Upper lobe of right lung (tissue), 1 donor: Measurements from ENCODE around the gene COL1A1. TPM values are rescaled to one million over a fixed set of nuclear protein-coding genes. Genes with fewer than 3 reads are reported as not detected.

Experiments
- ATAC-seq: fragments of 200-7000 bp; cut with Tn5 transposase; one replicate; pipeline ENCODE4 v1.9.1; 2020; ENCODE audit warnings: mild to moderate bottlenecking, moderate library complexity
- DNase-seq: peaks from one replicate; pipeline ENCODE4 v3.0.0-alpha.2; 2020
- H3K27ac ChIP-seq: fragments of 200-600 bp; one replicate; pipeline ENCODE4 v1.8.0; 2022
- H3K27me3 ChIP-seq: fragments of 200-600 bp; one replicate; pipeline ENCODE4 v1.8.0; 2022; ENCODE audit warnings: mild to moderate bottlenecking
- H3K36me3 ChIP-seq: fragments of 200-600 bp; one replicate; pipeline ENCODE4 v1.8.0; 2022
- H3K4me1 ChIP-seq: fragments of 200-600 bp; one replicate; pipeline ENCODE4 v1.8.0; 2022
- H3K4me3 ChIP-seq: fragments of 200-600 bp; one replicate; pipeline ENCODE4 v1.8.0; 2022; ENCODE audit warnings: mild to moderate bottlenecking
- H3K9me3 ChIP-seq: fragments of 200-600 bp; one replicate; pipeline ENCODE4 v1.8.0; 2022
- intact Hi-C: fragments of 100-400 bp; cut with DNase I; formaldehyde crosslinking; loops from one replicate; pipeline ENCODE4 v1.11.0; 2022
- total RNA-seq: library from RNA; stranded (reverse); fragmentation: NEBNext Ultra II Directional; extraction: Animal tissue kit (Norgen Biotek cat#: 25700); gene quantifications from one replicate; pipeline ENCODE4 v1.2.1, GENCODE V29; 2021
- TF ChIP-seq, protein P1 (sequence below): fragments of 200-600 bp; IDR thresholded peaks from one replicate; pipeline ENCODE4 v1.8.0; 2022; ENCODE audit warnings: antibody characterized with exemption
- donor health status: DM: no; HTN: yes; CAD: no; lungs with severe emphysema.

COL1A1 gene
- total RNA-seq, 1 donor from 2014 or later: 154 TPM

- DNase-seq (peak; percentile 86), ATAC-seq (peak; percentile 40)
- Histone ChIP-seq H3K4me3 (peak overlapping the region; percentile 84), H3K27me3 (no peaks in the 10 kb centered on the region), H3K36me3 (peaks cover 7% of the 10 kb centered on the region), H3K27ac (peak overlapping the region; percentile 82), H3K4me1 (peaks cover 48% of the 10 kb centered on the region), H3K9me3 (no peaks in the 10 kb centered on the region)
- intact Hi-C loops: no loop called here
- TF ChIP-seq, protein P1, sequence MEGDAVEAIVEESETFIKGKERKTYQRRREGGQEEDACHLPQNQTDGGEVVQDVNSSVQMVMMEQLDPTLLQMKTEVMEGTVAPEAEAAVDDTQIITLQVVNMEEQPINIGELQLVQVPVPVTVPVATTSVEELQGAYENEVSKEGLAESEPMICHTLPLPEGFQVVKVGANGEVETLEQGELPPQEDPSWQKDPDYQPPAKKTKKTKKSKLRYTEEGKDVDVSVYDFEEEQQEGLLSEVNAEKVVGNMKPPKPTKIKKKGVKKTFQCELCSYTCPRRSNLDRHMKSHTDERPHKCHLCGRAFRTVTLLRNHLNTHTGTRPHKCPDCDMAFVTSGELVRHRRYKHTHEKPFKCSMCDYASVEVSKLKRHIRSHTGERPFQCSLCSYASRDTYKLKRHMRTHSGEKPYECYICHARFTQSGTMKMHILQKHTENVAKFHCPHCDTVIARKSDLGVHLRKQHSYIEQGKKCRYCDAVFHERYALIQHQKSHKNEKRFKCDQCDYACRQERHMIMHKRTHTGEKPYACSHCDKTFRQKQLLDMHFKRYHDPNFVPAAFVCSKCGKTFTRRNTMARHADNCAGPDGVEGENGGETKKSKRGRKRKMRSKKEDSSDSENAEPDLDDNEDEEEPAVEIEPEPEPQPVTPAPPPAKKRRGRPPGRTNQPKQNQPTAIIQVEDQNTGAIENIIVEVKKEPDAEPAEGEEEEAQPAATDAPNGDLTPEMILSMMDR: peak; percentile 5
These were observed 51.7 kb downstream of the COL1A1 start for GRCh38 chr17:50149417-50150353.

DNA sequence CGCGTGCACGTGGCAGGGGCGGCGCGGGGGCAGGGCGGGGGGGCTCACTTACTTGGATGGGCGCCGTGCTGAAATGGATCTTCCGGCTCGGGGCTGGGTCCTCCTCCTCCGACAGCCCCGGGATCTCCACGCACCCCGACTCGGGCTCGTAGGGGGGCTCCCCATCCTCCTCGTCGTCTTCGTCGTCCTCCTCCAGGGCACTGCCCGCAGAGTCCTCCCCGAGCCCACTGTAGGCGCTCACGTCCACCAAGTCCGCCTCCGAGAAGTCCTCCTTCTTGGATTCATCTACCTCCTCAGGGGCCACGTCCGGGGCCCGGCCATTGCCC lies 52.4 kb downstream of the COL1A1 start:
- ATAC-seq: no peak
- intact Hi-C loops: no loop called here
- TF ChIP-seq, protein P1: no peak
- H3K4me3 ChIP-seq: peak overlapping the region; percentile 84
- no peaks in the 10 kb centered on the region for H3K27me3 ChIP-seq
- H3K36me3 ChIP-seq: peaks cover 13% of the 10 kb centered on the region
- no peak for DNase-seq
- H3K9me3 ChIP-seq: no peaks in the 10 kb centered on the region
- peaks cover 42% of the 10 kb centered on the region for H3K4me1 ChIP-seq
- H3K27ac ChIP-seq: peak overlapping the region; percentile 82

- Histone ChIP-seq H3K9me3 (no peaks in the 10 kb centered on the region), H3K4me3 (peak overlapping the region; percentile 84), H3K27me3 (no peaks in the 10 kb centered on the region), H3K36me3 (peaks cover 19% of the 10 kb centered on the region), H3K27ac (peak overlapping the region; percentile 82), H3K4me1 (peaks cover 40% of the 10 kb centered on the region)
- peak; percentile 84 for DNase-seq
- peak; percentile 38 for ATAC-seq
- TF ChIP-seq, protein P1: no peak
- intact Hi-C loops: no loop called here
These were observed 53.0 kb downstream of the COL1A1 start for GRCh38 chr17:50148226-50149090.

DNA sequence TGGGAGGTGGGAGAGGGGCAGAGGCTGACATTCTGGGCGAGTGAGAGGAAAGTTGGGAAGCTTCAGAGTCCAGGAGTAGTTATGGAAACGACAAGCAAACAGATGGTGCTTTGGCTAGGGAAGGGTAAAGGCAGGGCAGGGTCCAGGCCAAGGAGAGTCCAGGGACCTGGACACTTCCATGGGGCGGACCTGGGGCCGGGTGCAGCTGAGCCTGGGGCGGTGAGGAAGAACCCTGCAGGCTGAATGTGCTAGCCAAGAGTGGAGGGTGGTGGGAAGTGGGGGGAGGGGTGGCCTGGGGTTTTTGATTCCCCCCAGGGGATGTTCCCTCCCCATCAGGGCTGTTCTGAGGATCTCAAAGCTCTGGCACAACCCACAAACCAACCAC lies 53.6 kb downstream of the COL1A1 start:
- TF ChIP-seq, protein P1: no peak
- no peak for ATAC-seq

DNA sequence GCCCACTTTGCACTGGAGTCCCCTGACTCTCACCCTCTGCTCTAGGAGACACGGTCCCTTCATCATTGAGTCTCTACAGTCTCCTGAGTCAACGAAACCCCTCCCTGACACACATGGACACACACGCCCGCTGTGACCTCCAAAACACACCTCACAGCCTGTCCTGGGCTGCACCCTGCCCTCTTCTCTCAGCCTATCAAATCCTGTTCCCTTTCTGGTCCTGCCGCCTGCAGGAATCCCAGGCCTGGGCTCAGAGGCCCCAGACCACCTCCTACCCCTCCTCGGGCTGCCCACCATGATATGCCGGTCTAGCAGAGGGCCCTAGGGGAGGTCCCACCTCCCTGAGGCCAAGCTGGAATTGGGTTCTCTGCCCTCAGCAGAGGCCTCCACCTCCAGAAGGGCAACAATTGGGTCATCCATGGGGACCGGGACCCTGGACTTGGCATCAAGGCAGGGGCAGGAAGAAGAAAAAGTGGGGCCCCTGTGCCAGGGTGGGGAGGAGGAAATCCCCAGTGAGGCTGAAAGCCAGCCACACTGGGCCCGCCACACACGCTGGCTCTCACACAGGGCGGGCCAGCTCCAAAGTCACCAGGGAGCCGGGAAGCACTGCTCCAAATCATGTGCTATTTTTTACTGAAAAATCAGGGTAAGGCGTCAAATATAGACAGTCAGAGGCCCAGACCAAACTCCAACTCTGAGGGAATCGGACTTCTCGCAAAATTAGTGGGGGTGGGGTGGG lies 54.3 kb downstream of the COL1A1 start:
- Histone ChIP-seq H3K27ac (peak overlapping the region; percentile 82), H3K4me1 (peaks cover 41% of the 10 kb centered on the region), H3K27me3 (no peaks in the 10 kb centered on the region), H3K9me3 (no peaks in the 10 kb centered on the region), H3K4me3 (peak overlapping the region; percentile 84), H3K36me3 (peaks cover 33% of the 10 kb centered on the region)
- ATAC-seq: no peak
- no peak for DNase-seq
- intact Hi-C loops: no loop called here
- TF ChIP-seq, protein P1: no peak

More for the DNA sequence above, 53.6 kb downstream of the COL1A1 start:
- peaks cover 43% of the 10 kb centered on the region for H3K4me1 ChIP-seq
- peaks cover 25% of the 10 kb centered on the region for H3K36me3 ChIP-seq
- H3K27ac ChIP-seq: peak overlapping the region; percentile 82
- no peak for DNase-seq
- H3K27me3 ChIP-seq: no peaks in the 10 kb centered on the region
- peak overlapping the region; percentile 84 for H3K4me3 ChIP-seq
- intact Hi-C loops: no loop called here
- no peaks in the 10 kb centered on the region for H3K9me3 ChIP-seq
